Measurements from ENCODE around the gene INSL6. TPM values are rescaled to one million over a fixed set of nuclear protein-coding genes. Genes with fewer than 3 reads are reported as not detected.

INSL6 gene
- total and polyA plus RNA-seq, 2 experiments from 2014 or later: not detected

DNA sequence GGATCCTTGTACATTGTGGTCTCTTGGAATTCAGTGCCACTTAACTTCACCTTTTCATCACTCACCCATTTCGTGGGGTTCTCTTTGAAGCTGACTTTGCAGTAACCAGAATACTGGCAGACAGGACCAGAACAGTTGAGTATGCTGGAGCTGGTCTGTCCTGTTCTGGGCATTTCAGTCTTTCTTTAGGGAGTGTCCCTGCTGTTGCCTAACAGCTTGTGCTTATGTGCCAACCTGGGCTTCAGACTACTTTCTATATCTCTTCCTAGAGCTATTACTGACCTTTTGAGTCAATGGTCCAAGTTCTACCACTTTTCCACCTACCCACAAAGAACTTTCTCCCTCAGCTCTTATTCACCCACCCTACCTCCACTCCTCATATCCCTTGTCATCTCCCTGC, 10.0 kb upstream of the INSL6 start:
- no peaks in the 10 kb centered on the region for H3F3A ChIP-seq (ENCODE audit: insufficient read depth)
- no peak overlapping the region for H2AFZ ChIP-seq
- DNase-seq: no peak
- no peaks in the 10 kb centered on the region for H3K36me3 ChIP-seq (ENCODE audit: low read depth)
- in situ Hi-C loops (cut with MboI): loop anchor here (5.0 to 10.0 kb wide), 2 partner anchors 52 to 219 kb away; no protein-coding TSS in a partner anchor
- no peaks in the 10 kb centered on the region for H3K79me2 ChIP-seq (ENCODE audit: insufficient read depth)
- H3K9ac ChIP-seq: no peak overlapping the region
- no peak overlapping the region for H3K27ac ChIP-seq
- no peaks in the 10 kb centered on the region for H4K20me1 ChIP-seq (ENCODE audit: insufficient read depth)
- H3K4me1 ChIP-seq (ENCODE audit: insufficient read depth): no peaks in the 10 kb centered on the region
- H3K4me3 ChIP-seq: no peak overlapping the region
- H3K9me3 ChIP-seq (ENCODE audit: low read depth): no peaks in the 10 kb centered on the region
- 13 to 18% methylated on average over 1 of the region's 1 CpG for WGBS, 2 experiments (ENCODE audit: low coverage in 1 of 2, low lambda C conversion rate in 2 of 2, missing lambda C conversion rate in 2 of 2)
- no peak overlapping the region for H3K4me2 ChIP-seq (ENCODE audit: unreplicated experiment)
- no peaks in the 10 kb centered on the region for H3K9me2 ChIP-seq (ENCODE audit: insufficient read depth)
- H3K27me3 ChIP-seq (replicated peaks; ENCODE audit: insufficient read depth): peaks cover 20% of the 10 kb centered on the region
- no peak for TF ChIP-seq EZH2phosphoT487 (IDR thresholded peaks at IDR 0.05; ENCODE audit: insufficient read depth, low read depth)

DNA sequence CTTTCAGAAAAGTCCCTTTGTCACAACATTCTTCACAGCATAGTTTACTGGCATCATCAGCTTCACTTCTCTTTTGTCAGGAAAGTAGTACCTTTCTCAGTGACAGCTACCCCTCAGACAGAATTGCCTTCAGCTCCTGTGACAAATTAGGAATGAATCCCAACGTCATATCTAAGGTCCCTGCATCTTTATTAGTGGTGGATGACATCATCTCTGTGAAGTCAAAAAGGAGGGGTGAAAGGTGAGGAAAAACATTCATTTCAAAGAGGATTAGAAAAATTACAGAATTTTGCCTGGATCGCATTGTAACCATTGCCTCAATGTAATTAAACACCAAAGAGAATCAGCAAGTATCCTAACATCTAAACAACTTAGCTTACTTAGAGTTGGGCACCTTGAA, 7.9 kb upstream of the INSL6 start:
- Histone ChIP-seq H3K9me3 (ENCODE audit: low read depth) (no peaks in the 10 kb centered on the region), H3K27me3 (replicated peaks; ENCODE audit: insufficient read depth) (peaks cover 14% of the 10 kb centered on the region), H3K4me2 (ENCODE audit: unreplicated experiment) (no peak overlapping the region), H3K4me1 (ENCODE audit: insufficient read depth) (no peaks in the 10 kb centered on the region), H2AFZ (no peak overlapping the region), H3K27ac (no peak overlapping the region), H3K9me2 (ENCODE audit: insufficient read depth) (no peaks in the 10 kb centered on the region), H4K20me1 (ENCODE audit: insufficient read depth) (no peaks in the 10 kb centered on the region), H3F3A (ENCODE audit: insufficient read depth) (no peaks in the 10 kb centered on the region), H3K9ac (no peak overlapping the region), H3K4me3 (no peak overlapping the region), H3K36me3 (ENCODE audit: low read depth) (no peaks in the 10 kb centered on the region), H3K79me2 (ENCODE audit: insufficient read depth) (no peaks in the 10 kb centered on the region)
- no peak for DNase-seq
- 46 to 47% methylated on average over 2 of the region's 2 CpGs for WGBS, 2 experiments (ENCODE audit: low coverage in 1 of 2, low lambda C conversion rate in 2 of 2, missing lambda C conversion rate in 2 of 2)
- in situ Hi-C loops (cut with MboI): loop anchor here (10.0 kb wide), 1 partner anchor 221 kb away; no protein-coding TSS in a partner anchor
- no peak for TF ChIP-seq EZH2phosphoT487 (IDR thresholded peaks at IDR 0.05; ENCODE audit: insufficient read depth, low read depth)
- no peak for TF ChIP-seq EZH2 (IDR thresholded peaks at IDR 0.05; ENCODE audit: insufficient read depth, poor library complexity, severe bottlenecking)

DNA sequence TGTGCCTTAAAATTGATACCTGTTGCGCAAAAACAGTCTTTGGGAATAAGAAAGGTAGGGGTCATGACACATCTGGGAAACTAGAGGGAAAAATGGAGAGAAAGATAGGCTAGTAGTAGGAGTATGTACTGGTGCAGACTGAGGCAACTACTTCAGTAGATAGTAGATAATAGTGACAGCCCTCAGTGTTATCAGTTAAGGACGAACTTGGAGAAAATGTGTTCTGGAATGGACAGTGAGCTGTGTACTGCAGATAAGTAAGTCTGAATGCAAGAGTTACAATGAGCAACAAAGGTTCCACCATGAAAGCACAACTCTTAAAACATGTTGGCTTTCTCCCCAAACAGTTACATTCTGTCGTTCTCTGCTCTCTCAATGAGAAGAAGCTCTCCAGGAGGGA, 6.5 kb upstream of the INSL6 start:
- Histone ChIP-seq H3K27ac (no peak overlapping the region), H4K20me1 (ENCODE audit: insufficient read depth) (no peaks in the 10 kb centered on the region), H3K79me2 (ENCODE audit: insufficient read depth) (no peaks in the 10 kb centered on the region), H3K9me3 (ENCODE audit: low read depth) (no peaks in the 10 kb centered on the region), H3K9ac (no peak overlapping the region), H3K36me3 (ENCODE audit: low read depth) (no peaks in the 10 kb centered on the region), H2AFZ (no peak overlapping the region), H3F3A (ENCODE audit: insufficient read depth) (no peaks in the 10 kb centered on the region), H3K9me2 (ENCODE audit: insufficient read depth) (no peaks in the 10 kb centered on the region), H3K4me1 (ENCODE audit: insufficient read depth) (no peaks in the 10 kb centered on the region), H3K4me2 (ENCODE audit: unreplicated experiment) (no peak overlapping the region), H3K4me3 (no peak overlapping the region), H3K27me3 (replicated peaks; ENCODE audit: insufficient read depth) (peaks cover 3% of the 10 kb centered on the region)
- TF ChIP-seq EZH2 (IDR thresholded peaks at IDR 0.05; ENCODE audit: insufficient read depth, poor library complexity, severe bottlenecking) (no peak), EZH2phosphoT487 (IDR thresholded peaks at IDR 0.05; ENCODE audit: insufficient read depth, low read depth) (no peak)
- 62 to 69% methylated on average over 3 of the region's 3 CpGs for WGBS, 2 experiments (ENCODE audit: low coverage in 1 of 2, low lambda C conversion rate in 2 of 2, missing lambda C conversion rate in 2 of 2)
- in situ Hi-C loops (cut with MboI): loop anchor here (10.0 kb wide), 1 partner anchor 223 kb away; no protein-coding TSS in a partner anchor
- DNase-seq: no peak

DNA sequence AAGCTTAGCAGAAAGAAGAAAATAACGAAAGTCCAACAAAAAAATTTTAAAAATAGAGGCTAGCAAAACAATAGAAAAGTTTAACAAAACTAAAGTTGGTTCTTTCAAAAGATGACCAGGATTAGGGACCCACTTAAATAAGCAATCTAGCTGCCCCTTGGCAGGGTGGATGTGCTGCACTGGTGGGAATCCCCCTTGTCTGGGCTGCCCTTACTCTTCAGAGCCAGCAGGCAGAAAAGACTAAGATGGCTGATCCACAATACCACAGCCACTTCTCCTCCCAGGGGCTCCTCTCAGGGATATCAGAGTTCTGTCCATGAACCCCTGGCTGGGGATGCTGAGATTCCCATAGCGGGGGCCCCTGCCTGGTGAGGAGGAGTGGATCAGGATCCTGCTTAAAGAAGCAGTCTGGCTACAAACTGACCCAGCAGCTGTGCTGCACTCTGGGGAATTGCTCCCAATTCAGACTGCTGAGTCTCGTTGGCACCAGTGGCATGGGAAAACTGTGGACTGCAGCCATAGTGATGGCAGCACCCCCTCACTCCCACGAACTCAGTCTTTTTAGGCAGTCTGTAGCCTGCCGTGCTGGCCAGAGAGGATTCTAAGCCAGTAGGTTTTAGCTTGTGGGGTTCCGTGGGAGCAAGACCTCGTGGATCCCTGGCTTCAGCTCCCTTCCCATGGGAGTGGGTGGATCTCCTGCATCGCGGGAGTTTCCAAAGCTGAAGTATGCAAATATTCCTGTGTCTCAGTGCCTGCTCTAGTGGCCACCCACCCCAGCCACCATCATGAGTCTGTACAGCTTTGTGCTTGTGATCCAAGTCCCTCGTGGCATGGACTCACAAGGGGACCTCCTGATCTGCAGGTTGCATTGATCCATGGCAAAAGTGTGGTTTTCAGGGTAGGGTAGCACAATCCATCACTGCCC, 2.9 kb upstream of the INSL6 start:
- Histone ChIP-seq H3F3A (ENCODE audit: insufficient read depth) (no peaks in the 10 kb centered on the region), H3K9me2 (ENCODE audit: insufficient read depth) (no peaks in the 10 kb centered on the region), H3K4me1 (ENCODE audit: insufficient read depth) (no peaks in the 10 kb centered on the region), H3K4me3 (no peak overlapping the region), H4K20me1 (ENCODE audit: insufficient read depth) (no peaks in the 10 kb centered on the region), H3K27me3 (replicated peaks; ENCODE audit: insufficient read depth) (peaks cover 3% of the 10 kb centered on the region; the same call in 1 of the 2 replicates), H2AFZ (no peak overlapping the region), H3K9me3 (ENCODE audit: low read depth) (no peaks in the 10 kb centered on the region), H3K79me2 (ENCODE audit: insufficient read depth) (no peaks in the 10 kb centered on the region), H3K4me2 (ENCODE audit: unreplicated experiment) (no peak overlapping the region), H3K27ac (no peak overlapping the region), H3K36me3 (ENCODE audit: low read depth) (no peaks in the 10 kb centered on the region), H3K9ac (no peak overlapping the region)
- in situ Hi-C loops (cut with MboI): loop anchor here (5.0 kb wide), 1 partner anchor 409 kb away; no protein-coding TSS in a partner anchor
- TF ChIP-seq EZH2 (IDR thresholded peaks at IDR 0.05; ENCODE audit: insufficient read depth, poor library complexity, severe bottlenecking): no peak
- TF ChIP-seq EZH2phosphoT487 (IDR thresholded peaks at IDR 0.05; ENCODE audit: insufficient read depth, low read depth): no peak
- DNase-seq: no peak
- 35 to 39% methylated on average over 10 of the region's 10 CpGs for WGBS, 2 experiments (ENCODE audit: low coverage in 1 of 2, low lambda C conversion rate in 2 of 2, missing lambda C conversion rate in 2 of 2)
